Body of pancreas (tissue), 4 donors: ENCODE measurements around the gene PNPLA5.

Experiments used
- POLR2A ChIP-seq, 3 donors: fragments of 450-650 bp; IDR thresholded peaks; one replicate each; pipeline ENCODE4 v1.6.1; 2016; ENCODE audit warnings: antibody characterized with exemption in 3 of 3, mild to moderate bottlenecking in 2 of 3
- TF ChIP-seq, protein P1 (sequence below), 7 experiments: fragments of 450-650 bp in 4 of 7; fragments of 200-600 bp in 3 of 7; sonication (generic) in 3 of 7; IDR thresholded peaks; one replicate each; pipeline ENCODE4 v1.5.1; 2016 to 2019; ENCODE audit warnings: antibody characterized with exemption in 7 of 7

DNA sequence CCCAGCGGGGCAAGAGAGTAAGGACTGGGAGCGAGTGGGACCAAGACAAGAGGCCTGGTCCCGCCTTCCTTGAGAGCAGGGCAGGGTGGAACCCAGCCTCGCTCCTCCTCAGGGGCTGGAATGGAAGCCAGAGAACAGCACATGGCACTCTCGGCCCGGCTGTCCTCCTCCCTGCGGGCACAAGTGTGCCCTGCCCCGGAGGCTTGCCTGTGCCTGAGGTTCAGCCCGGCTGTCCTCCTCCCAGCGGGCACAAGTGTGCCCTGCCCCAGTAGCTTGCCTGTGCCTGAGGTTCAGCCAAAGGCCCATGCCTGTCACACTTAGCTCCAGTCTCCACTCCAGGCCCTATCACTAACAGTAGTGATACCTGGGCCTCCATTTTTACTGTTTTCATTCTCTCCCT is 53.7 kb downstream of the PNPLA5 start:
- TF ChIP-seq, protein P1, sequence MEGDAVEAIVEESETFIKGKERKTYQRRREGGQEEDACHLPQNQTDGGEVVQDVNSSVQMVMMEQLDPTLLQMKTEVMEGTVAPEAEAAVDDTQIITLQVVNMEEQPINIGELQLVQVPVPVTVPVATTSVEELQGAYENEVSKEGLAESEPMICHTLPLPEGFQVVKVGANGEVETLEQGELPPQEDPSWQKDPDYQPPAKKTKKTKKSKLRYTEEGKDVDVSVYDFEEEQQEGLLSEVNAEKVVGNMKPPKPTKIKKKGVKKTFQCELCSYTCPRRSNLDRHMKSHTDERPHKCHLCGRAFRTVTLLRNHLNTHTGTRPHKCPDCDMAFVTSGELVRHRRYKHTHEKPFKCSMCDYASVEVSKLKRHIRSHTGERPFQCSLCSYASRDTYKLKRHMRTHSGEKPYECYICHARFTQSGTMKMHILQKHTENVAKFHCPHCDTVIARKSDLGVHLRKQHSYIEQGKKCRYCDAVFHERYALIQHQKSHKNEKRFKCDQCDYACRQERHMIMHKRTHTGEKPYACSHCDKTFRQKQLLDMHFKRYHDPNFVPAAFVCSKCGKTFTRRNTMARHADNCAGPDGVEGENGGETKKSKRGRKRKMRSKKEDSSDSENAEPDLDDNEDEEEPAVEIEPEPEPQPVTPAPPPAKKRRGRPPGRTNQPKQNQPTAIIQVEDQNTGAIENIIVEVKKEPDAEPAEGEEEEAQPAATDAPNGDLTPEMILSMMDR (IDR thresholded peaks at IDR 0.05): no peak
- no peak for TF ChIP-seq POLR2A (IDR thresholded peaks at IDR 0.05)
